Measurements from ENCODE around the gene CEP76.
A peak's percentile ranks its signal among the peaks of the same experiment; 100 is the strongest.
"Not testable (repeated sequence)": the region's sequence is repeated elsewhere in the genome, so short reads cannot be mapped to it uniquely, and the experiment has no call there.

Gene CEP76

GRCh38 chr18:12640881-12641200 is 61.7 kb downstream of the CEP76 start:
- no peak for ATAC-seq

- peak in 1 of 2 donors; percentile 60 for ATAC-seq
These were observed 62.3 kb downstream of the CEP76 start for GRCh38 chr18:12639990-12640880.

GRCh38 chr18:12638644-12639124 is 63.8 kb downstream of the CEP76 start:
- no peak for ATAC-seq

GRCh38 chr18:12637901-12638643 is 64.5 kb downstream of the CEP76 start:
- ATAC-seq = peak; percentile 43 to 44

GRCh38 chr18:12637393-12637792 is 65.1 kb downstream of the CEP76 start:
- no peak for ATAC-seq

GRCh38 chr18:12631831-12632477 is 70.6 kb downstream of the CEP76 start:
- no peak for ATAC-seq

GRCh38 chr18:12630136-12630535 is 72.4 kb downstream of the CEP76 start:
- ATAC-seq = no peak

GRCh38 chr18:12628706-12629702 is 73.5 kb downstream of the CEP76 start:
- no peak for ATAC-seq

- ATAC-seq = not testable (repeated sequence)
These were observed 75.3 kb downstream of the CEP76 start for GRCh38 chr18:12627199-12627598.

- ATAC-seq = no peak
These were observed 77.3 kb downstream of the CEP76 start for GRCh38 chr18:12625241-12625640.
